Gastroesophageal sphincter (tissue), 4 donors: ENCODE measurements around the gene FLOT1. TPM values are rescaled to one million over a fixed set of nuclear protein-coding genes. Genes with fewer than 3 reads are reported as not detected.
A peak's percentile ranks its signal among the peaks of the same experiment; 100 is the strongest.
"Not testable (repeated sequence)": the region's sequence is repeated elsewhere in the genome, so short reads cannot be mapped to it uniquely, and the experiment has no call there.

Source experiments
- ATAC-seq: fragments of 150-250 bp; one replicate; pipeline ENCODE4 v1.9.1; 2016; ENCODE audit warnings: mild to moderate bottlenecking, moderate library complexity
- H3K27ac ChIP-seq, 4 donors: fragments of 200-600 bp; sonication (generic) in 3 of 4; 1 replicate in 3 of 4; 2 replicates in 1 of 4; pipeline ENCODE4 v1.5.1; 2016 to 2019
- H3K27me3 ChIP-seq: fragments of 200-600 bp; sonication (generic); one replicate; pipeline ENCODE4 v1.5.1; 2019
- H3K36me3 ChIP-seq, 2 donors: fragments of 200-600 bp; sonication (generic); one replicate each; pipeline ENCODE4 v1.5.1; 2019; ENCODE audit warnings: control low read depth in 1 of 2
- H3K4me1 ChIP-seq, 3 donors: fragments of 200-600 bp; sonication (generic); 1 replicate in 2 of 3; 2 replicates in 1 of 3; pipeline ENCODE4 v1.5.1; 2016 to 2019; ENCODE audit warnings: control low read depth in 2 of 3
- H3K4me3 ChIP-seq, 2 donors: fragments of 200-600 bp; sonication (generic); one replicate each; pipeline ENCODE4 v1.5.1; 2019; ENCODE audit warnings: mild to moderate bottlenecking in 1 of 2, moderate library complexity in 1 of 2
- H3K9me3 ChIP-seq, 3 donors: fragments of 200-600 bp; sonication (generic); one replicate each; pipeline ENCODE4 v1.5.1; 2017 to 2019; ENCODE audit warnings: control low read depth in 2 of 3
- EP300 ChIP-seq: sonication (generic); formaldehyde crosslinking; IDR thresholded peaks from one replicate; pipeline ENCODE4 v1.6.1; 2017; ENCODE audit warnings: antibody characterized with exemption, mild to moderate bottlenecking
- POLR2A ChIP-seq, 2 donors: fragments of 450-650 bp; IDR thresholded peaks; one replicate each; pipeline ENCODE4 v1.6.1; 2017; ENCODE audit warnings: antibody characterized with exemption in 2 of 2, mild to moderate bottlenecking in 2 of 2, moderate library complexity in 1 of 2
- POLR2AphosphoS5 ChIP-seq: sonication (generic); formaldehyde crosslinking; IDR thresholded peaks from one replicate; pipeline ENCODE4 v1.6.1; 2017; ENCODE audit warnings: antibody characterized with exemption
- WGBS, 2 donors: methylation state at CpG; one replicate each; pipeline ENCODE4 v1.1.5; 2018; ENCODE audit warnings: low coverage in 1 of 2; 5-methylcytosine and 5-hydroxymethylcytosine counted together
- total RNA-seq, 4 donors: library from RNA; depleted of rRNA; stranded (reverse); fragments of >200 nt; gene quantifications; one replicate each; pipeline ENCODE4 v1.1.0, GENCODE V29; 2016
- TF ChIP-seq, protein P1 (sequence below), 4 experiments: fragments of 200-600 bp in 2 of 4; fragments of 450-650 bp in 2 of 4; sonication (generic) in 1 of 4; IDR thresholded peaks; one replicate each; pipeline ENCODE4 v1.5.1; 2017 to 2019; ENCODE audit warnings: antibody characterized with exemption in 4 of 4, mild to moderate bottlenecking in 2 of 4, moderate library complexity in 2 of 4

FLOT1 gene
- total RNA-seq, 4 donors from 2014 or later = 104 to 191 (median 152) TPM

GRCh38 chr6:30768634-30769087 lies 26.2 kb upstream of the FLOT1 start:
- H3K36me3 ChIP-seq = no peaks in the 10 kb centered on the region
- H3K27ac ChIP-seq = peak overlapping the region in 3 of 4 donors; percentile 73 to 79 (median 78)
- 98 to 100% methylated on average over 1 to 4 of the region's 4 CpGs for WGBS, 2 donors
- peaks cover 0 to 31% (median 23%) of the 10 kb centered on the region in 3 donors for H3K4me1 ChIP-seq
- H3K4me3 ChIP-seq = no peak overlapping the region
- TF ChIP-seq POLR2AphosphoS5 (no peak), POLR2A (IDR thresholded peaks at IDR 0.05) (no peak), EP300 (no peak)
- TF ChIP-seq, protein P1, sequence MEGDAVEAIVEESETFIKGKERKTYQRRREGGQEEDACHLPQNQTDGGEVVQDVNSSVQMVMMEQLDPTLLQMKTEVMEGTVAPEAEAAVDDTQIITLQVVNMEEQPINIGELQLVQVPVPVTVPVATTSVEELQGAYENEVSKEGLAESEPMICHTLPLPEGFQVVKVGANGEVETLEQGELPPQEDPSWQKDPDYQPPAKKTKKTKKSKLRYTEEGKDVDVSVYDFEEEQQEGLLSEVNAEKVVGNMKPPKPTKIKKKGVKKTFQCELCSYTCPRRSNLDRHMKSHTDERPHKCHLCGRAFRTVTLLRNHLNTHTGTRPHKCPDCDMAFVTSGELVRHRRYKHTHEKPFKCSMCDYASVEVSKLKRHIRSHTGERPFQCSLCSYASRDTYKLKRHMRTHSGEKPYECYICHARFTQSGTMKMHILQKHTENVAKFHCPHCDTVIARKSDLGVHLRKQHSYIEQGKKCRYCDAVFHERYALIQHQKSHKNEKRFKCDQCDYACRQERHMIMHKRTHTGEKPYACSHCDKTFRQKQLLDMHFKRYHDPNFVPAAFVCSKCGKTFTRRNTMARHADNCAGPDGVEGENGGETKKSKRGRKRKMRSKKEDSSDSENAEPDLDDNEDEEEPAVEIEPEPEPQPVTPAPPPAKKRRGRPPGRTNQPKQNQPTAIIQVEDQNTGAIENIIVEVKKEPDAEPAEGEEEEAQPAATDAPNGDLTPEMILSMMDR (IDR thresholded peaks at IDR 0.05) = no peak
- H3K27me3 ChIP-seq = no peaks in the 10 kb centered on the region
- no peaks in the 10 kb centered on the region for H3K9me3 ChIP-seq
- no peak for ATAC-seq

GRCh38 chr6:30767944-30768301 lies 25.4 kb upstream of the FLOT1 start:
- Histone ChIP-seq H3K9me3 (no peaks in the 10 kb centered on the region), H3K36me3 (no peaks in the 10 kb centered on the region), H3K4me3 (no peak overlapping the region), H3K27me3 (no peaks in the 10 kb centered on the region), H3K27ac (no peak overlapping the region), H3K4me1 (peaks cover 0 to 34% (median 23%) of the 10 kb centered on the region in 3 donors)
- no peak for TF ChIP-seq POLR2AphosphoS5
- TF ChIP-seq EP300 = no peak
- no peak for TF ChIP-seq POLR2A (IDR thresholded peaks at IDR 0.05)
- TF ChIP-seq, protein P1 (IDR thresholded peaks at IDR 0.05) = no peak
- WGBS, 2 donors = no CpG with 5 or more reads among the region's 1 CpG
- ATAC-seq = no peak

DNA sequence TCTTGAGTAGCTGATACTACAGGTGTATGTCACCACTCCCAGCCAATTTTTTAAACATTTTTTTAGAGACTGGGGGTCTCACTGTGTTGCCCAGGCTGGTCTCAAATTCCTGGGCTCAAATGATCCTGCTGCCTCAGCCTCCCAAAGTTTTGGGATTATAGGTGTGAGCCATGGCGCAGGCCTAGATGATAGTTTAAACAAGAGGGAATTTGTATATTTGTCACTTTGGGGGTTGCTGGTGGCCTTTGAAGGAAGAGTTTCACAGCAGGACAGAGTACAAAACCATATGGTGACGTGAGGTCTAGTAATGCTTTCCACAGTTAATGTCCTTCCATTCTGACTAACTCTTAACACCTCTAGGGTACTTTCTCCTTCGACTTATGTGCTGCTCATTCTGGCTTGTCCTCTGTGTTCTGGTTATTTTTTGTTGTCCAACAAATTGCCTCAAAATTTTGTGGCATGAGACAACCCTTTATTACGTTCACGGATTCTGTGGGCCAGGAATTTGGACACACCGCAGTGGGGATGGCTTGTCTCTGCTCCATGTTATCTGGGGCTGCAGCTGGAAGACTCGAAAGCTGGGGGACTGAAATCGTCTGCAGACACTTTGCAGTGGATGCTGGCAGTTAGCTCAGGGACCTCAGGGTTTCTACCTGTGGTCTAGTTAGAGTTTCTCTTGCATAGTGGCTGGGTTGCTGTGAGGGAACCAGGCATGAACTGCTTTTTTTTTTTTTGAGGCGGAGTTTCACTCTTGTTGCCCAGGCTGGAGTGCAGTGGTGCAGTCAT lies 24.9 kb upstream of the FLOT1 start:
- no peaks in the 10 kb centered on the region for H3K36me3 ChIP-seq
- WGBS, 2 donors = 87% methylated on average over 6 of the region's 9 CpGs; no CpG with 5 or more reads in 1 of the 2 donors
- H3K4me3 ChIP-seq = no peak overlapping the region
- H3K27me3 ChIP-seq = no peaks in the 10 kb centered on the region
- H3K4me1 ChIP-seq = peaks cover 0 to 34% (median 23%) of the 10 kb centered on the region in 3 donors
- H3K27ac ChIP-seq = no peak overlapping the region
- TF ChIP-seq POLR2A (IDR thresholded peaks at IDR 0.05) = no peak
- no peak for TF ChIP-seq EP300
- no peak for TF ChIP-seq POLR2AphosphoS5
- TF ChIP-seq, protein P1 (IDR thresholded peaks at IDR 0.05) = no peak
- ATAC-seq = no peak
- H3K9me3 ChIP-seq = no peaks in the 10 kb centered on the region

DNA sequence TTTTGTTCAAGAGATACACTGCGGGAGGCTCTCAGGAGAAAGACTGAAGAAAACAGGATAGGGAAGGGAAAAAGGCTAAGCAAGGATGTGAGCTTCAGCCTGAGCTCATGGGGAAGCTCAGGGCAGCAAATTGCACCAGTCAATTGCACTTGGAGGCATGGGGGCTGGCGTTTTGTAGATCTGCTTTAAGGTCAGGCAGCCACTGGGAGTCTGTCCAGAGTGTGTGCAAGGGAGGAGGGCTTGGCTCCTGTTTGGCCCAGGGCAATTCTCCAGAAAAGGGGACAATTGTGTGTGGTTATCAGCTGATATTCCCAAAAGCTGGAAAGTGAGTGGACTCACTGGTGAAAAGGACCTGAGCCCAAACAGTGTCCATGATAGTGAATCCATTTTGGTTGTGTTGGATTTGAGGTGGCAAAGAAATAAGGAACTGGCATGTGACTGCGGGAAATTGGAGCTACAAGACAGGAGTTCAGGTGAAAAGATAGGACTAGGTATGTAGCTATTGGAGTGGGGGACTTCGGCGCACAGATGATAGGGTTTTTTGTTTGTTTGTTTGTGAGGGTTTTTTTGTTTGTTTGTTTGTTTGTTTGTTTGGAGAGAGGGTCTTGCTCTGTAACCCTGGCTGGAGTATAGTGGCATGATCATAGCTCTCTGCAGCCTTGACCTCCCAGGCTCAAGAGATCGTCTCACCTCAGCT lies 24.1 kb upstream of the FLOT1 start:
- WGBS, 2 donors = 80 to 83% methylated on average over 5 of the region's 6 CpGs
- Histone ChIP-seq H3K27ac (no peak overlapping the region), H3K4me3 (no peak overlapping the region), H3K36me3 (no peaks in the 10 kb centered on the region), H3K9me3 (no peaks in the 10 kb centered on the region), H3K4me1 (peaks cover 0 to 34% (median 23%) of the 10 kb centered on the region in 3 donors), H3K27me3 (no peaks in the 10 kb centered on the region)
- no peak for ATAC-seq
- no peak for TF ChIP-seq POLR2A (IDR thresholded peaks at IDR 0.05)
- TF ChIP-seq EP300 = no peak
- no peak for TF ChIP-seq POLR2AphosphoS5
- TF ChIP-seq, protein P1 (IDR thresholded peaks at IDR 0.05) = no peak

- not testable (repeated sequence) for H3K36me3 ChIP-seq, H3K9me3 ChIP-seq, H3K27ac ChIP-seq, H3K4me3 ChIP-seq, ATAC-seq, H3K27me3 ChIP-seq
- WGBS, 2 donors = 53% methylated on average over 1 of the region's 1 CpG; no CpG with 5 or more reads in 1 of the 2 donors
- peaks cover 0 to 41% (median 23%) of the 10 kb centered on the region in 3 donors for H3K4me1 ChIP-seq
Observed at GRCh38 chr6:30765495-30765894, 23.0 kb upstream of the FLOT1 start.

- ATAC-seq, H3K4me3 ChIP-seq, H3K36me3 ChIP-seq, H3K9me3 ChIP-seq, H3K27me3 ChIP-seq: not testable (repeated sequence)
- Histone ChIP-seq H3K4me1 (peaks cover 0 to 43% (median 15%) of the 10 kb centered on the region in 3 donors), H3K27ac (peak overlapping the region in 1 of 4 donors; percentile 58)
- 64 to 76% methylated on average over 10 to 11 of the region's 13 CpGs for WGBS, 2 donors
Observed at GRCh38 chr6:30764490-30765043, 22.1 kb upstream of the FLOT1 start.
